ENCODE data around the gene HEPN1. TPM values are rescaled to one million over a fixed set of nuclear protein-coding genes. Genes with fewer than 3 reads are reported as not detected.
A peak's percentile ranks its signal among the peaks of the same experiment; 100 is the strongest.

The HEPN1 gene
- total and polyA plus RNA-seq, 9 of the 15 experiments (the other 6 are each of a cell fraction or from before 2014, with no cell fraction given), result not detected

GRCh38 chr11:124880290-124880611 is 38.8 kb upstream of the HEPN1 start:
- no TSS peak for BruUV-seq (replicated peaks)
- Histone ChIP-seq H3K4me3 (no peak overlapping the region), H3K4me2 (ENCODE audit: insufficient read depth, low read length) (no peak overlapping the region), H3K9me1 (ENCODE audit: control insufficient read depth, insufficient read depth, low read length) (no peaks in the 10 kb centered on the region), H3K4me1 (replicated peaks in 1 of 2; ENCODE audit: control insufficient read depth in 2 of 2, insufficient read depth in 2 of 2, low read length in 2 of 2) (peaks cover 7 to 33% of the 10 kb centered on the region in 2 experiments; a peak in 4 of 5 replicates), H3K36me3 (ENCODE audit: control insufficient read depth, insufficient read depth, low read length) (no peaks in the 10 kb centered on the region), H3K27me3 (ENCODE audit: control insufficient read depth in 2 of 2, insufficient read depth in 2 of 2, low read length in 2 of 2) (peaks cover 3 to 70% of the 10 kb centered on the region in 2 experiments; a peak in 4 of 5 replicates), H2AFZ (ENCODE audit: low read depth, low read length) (no peak overlapping the region), H3K9ac (ENCODE audit: insufficient read depth in 1 of 2, low read depth in 2 of 2, low read length in 2 of 2) (peak overlapping the region in 1 of 2 experiments; percentile 71; a peak in 2 of 4 replicates), H3K9me3 (replicated peaks; ENCODE audit: control insufficient read depth, insufficient read depth, low read depth, low read length) (no peaks in the 10 kb centered on the region), H3K27ac (ENCODE audit: extremely low read depth, low read depth, low read length) (no peak overlapping the region), H3K79me2 (ENCODE audit: control insufficient read depth, insufficient read depth, low read length) (no peaks in the 10 kb centered on the region), H4K20me1 (replicated peaks; ENCODE audit: control insufficient read depth, insufficient read depth, low read length) (0 out of 2 replicates have a peak, but pooled peaks cover 3% of the 10 kb centered on the region)
- under 1% methylated on average over 10 of the region's 10 CpGs for WGBS (ENCODE audit: insufficient coverage, low coverage, missing lambda C conversion rate)
- ChIA-PET POLR2A (no interaction called here), CTCF (ENCODE audit: low intra/inter-chr PET ratio) (no interaction called here)
- ATAC-seq, result no peak
- no peak for FAIRE-seq
- DNase-seq (ENCODE audit: extremely low read depth in 1 of 4, low spot score in 3 of 4), result no peak
- in situ Hi-C loops (cut with MboI), result no loop called here
- intact Hi-C loops (cut with micrococcal nuclease), result no loop called here
- TF ChIP-seq BCL6 (CRISPR knock-in tag; IDR thresholded peaks at IDR 0.05) (no peak), ZNF197 (CRISPR knock-in tag; IDR thresholded peaks at IDR 0.05; ENCODE audit: low read depth) (no peak), NCOA6 (IDR thresholded peaks at IDR 0.05) (no peak), NKRF (IDR thresholded peaks at IDR 0.05; ENCODE audit: borderline replicate concordance) (no peak), KAT8 (IDR thresholded peaks at IDR 0.05; ENCODE audit: low read depth) (no peak), SREBF2 (CRISPR knock-in tag; IDR thresholded peaks at IDR 0.05) (no peak), SPI1 (IDR thresholded peaks at IDR 0.05; ENCODE audit: borderline replicate concordance, low read depth, low read length) (no peak), PPARD (CRISPR knock-in tag; IDR thresholded peaks at IDR 0.05) (no peak), MGA (IDR thresholded peaks at IDR 0.05) (no peak)

Measured in K562 (cell line).